Germinal center (tissue), 1 donor: ENCODE data around the gene SCLY.

Experiments used
- DNase-seq: peaks from one replicate; pipeline ENCODE4 v3.0.0; 2012; ENCODE audit warnings: mixed read lengths, low spot score

SCLY gene

DNA sequence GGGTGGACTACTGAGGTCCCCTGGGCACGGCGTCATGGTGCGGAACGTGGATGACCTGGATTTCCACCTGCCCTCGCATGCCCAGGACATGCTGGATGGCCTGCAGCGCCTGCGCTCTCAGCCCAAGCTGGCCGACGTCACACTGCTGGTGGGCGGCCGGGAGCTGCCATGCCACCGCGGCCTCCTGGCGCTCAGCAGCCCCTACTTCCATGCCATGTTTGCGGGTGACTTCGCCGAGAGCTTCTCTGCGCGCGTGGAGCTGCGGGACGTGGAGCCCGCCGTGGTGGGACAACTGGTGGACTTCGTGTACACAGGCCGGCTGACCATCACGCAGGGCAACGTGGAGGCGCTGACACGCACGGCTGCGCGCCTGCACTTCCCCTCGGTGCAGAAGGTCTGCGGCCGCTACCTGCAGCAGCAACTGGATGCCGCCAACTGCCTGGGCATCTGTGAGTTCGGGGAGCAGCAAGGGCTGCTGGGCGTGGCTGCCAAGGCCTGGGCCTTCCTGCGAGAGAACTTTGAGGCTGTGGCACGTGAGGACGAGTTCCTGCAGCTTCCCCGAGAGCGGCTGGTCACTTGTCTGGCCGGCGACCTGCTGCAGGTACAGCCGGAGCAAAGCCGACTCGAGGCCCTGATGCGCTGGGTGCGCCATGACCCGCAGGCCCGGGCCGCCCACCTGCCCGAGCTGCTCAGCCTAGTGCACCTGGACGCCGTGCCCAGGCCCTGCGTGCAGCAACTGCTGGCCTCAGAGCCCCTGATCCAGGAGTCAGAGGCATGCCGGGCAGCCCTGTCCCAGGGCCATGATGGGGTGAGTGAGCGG, 80.1 kb downstream of the SCLY start:
- no peak for DNase-seq

DNA sequence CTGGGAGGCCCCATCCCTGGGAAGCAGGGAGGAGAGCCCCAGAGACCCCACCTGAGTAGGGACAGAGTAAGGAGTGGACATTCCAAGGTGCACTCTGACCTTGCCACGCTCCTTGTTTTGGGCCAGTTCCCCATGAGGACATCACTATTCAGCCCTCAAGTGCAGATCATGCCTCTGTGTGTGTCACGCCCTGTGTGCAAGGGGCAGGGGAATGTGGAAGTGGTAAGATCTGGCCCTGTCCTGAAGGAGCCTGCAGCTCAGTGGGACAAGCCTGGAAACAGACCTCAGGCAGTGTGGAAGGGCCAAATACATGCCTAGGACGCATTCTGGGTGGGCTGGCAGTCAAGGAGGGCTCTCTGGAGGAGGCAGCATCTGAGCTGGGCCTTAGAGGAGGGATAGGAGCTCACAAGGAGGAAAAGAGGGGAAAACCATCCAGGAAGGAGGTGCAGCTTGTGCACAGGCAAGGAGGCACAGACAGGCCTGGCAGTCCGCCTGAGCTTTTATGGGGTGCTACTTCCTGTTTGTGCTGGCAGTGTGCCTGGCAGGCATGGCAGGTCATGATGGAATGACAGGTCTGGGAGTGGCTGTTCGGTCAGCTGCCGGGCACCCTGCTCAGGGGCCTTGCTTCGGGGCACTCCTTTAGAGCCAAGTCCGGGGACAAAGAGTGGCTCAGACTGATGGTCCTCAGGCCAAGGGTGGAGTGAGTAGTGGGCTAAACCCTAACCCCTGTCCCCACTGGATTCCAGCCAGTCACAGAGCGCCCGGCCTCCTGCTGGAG, 80.9 kb downstream of the SCLY start:
- DNase-seq = no peak

DNA sequence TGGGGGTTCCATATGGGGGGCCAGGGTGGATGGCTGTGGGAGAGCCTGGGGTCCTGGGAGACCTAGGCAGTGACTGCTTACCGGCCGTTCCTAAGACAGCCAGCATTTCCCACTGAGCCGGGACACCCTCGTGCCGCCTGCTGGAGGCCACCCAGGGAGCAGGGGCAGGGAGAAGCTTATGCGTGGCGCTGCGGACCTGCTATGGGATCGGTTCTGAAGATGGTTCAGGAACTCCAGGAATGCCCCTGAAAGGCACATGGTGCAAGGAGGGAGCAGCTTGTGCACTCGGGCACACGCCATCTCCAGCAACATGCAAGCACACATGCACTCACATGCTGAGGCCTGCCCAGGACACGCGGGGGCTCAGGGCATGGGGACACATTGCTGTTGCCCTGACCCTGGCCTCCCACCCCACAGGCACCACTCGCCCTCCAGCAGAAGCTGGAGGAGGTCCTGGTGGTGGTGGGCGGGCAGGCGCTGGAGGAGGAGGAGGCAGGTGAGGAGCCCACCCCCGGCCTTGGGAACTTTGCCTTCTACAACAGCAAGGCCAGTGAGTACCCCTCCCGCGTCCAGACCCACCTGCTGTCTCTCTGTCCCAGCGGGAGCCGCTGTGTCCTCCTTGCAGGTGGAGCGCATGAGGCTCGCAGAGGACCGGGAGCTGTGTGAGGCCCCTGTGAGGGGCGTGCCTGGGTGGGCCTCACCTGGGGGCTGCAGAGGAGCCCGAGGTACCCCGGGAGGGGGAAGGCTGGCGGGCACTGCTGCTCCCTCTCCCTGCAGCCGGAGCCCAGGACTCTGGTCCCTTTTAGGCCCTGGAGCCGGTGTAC, 81.8 kb downstream of the SCLY start:
- DNase-seq = no peak

DNA sequence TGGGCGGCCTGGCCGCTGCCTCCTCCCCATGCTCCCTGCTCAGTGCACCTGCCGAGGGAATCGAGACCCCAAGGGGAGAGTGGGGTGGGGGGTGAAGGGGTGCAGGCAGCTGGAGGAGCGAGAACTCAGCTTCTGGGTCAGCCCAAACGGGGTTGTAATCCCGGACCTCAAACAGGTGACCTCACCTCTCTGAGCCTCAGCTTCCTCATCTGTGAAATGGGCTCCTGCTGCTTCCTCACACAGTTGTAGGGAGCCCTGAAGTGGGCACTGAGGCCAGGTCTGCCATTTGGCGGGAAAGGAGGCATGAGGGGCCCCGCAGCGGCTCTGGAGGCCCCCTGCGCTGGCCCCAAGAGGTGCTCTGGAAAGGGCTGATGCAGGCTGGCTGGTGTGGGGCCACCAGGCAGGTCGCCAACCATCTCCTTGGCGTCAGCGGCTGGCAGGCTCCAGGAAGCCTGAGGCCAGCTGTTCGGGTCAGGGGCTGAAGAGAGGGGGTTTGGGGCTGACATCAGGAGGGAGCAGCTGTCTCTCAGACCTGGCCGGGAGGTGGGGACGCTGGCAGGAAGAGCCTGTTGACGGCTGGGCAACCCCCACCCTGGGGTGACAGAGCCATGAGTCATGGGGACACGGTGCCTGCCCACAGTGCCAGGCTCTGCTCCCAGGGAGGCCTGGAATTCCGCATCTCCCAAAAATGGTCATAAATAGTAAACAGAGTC, 82.6 kb downstream of the SCLY start:
- DNase-seq = no peak

DNA sequence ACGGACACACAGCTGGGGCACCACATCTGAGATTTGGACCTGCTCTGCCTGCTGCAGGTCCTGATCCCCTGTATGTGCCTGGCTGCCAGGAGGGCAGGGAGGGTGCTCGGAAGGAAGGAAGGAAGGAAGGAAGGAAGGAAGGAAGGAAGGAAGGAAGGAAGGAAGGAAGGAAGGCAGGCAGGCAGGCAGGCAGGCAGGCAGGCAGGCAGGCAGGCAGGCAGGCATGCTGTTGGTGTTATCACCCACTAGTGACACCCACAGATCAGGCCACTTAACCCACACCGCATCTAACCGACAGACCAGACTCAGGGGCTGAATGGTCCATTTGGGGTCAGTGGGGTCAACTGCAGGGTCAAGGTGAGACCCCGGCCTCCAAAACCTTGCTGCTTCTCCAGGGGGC, 83.5 kb downstream of the SCLY start:
- no peak for DNase-seq

DNA sequence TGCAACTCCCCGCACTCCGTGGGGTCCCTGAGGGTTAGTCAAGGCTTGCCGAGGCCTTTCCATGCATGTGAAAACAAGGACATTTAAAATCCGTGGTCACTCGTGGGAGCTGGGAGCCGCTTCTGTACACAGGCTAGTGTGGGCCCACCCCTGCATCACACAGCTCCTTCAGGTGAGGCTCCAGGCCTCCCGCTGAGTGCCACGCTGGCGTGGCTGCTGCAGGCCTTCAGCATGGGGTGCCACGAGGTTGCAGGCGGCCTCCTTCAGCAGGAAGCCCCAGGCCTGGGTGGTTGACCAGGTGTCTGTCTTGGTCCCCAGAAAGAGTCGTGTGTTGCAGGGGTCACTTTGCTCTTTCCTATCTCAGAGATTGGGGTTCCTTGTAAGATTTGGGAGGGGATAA, 84.2 kb downstream of the SCLY start:
- DNase-seq = no peak

DNA sequence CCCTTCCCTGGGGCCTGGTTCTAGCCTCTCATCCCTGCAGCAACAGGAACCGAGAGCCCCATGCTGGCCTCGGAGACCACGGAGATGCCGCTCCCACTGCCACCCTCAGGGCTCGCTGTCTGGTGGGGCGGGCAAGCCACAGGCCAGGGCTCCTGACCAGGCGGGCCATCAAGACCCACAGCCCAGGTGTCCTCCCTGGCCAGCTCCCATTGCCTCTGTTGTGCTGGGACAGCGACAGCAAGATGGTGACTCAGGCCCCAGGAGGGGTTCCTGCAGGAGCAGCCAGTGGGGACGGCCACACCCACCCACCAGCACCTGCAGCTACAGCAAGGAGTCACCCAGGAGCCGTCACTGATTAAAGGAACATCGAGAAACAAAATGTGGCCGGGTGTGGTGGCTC, 85.0 kb downstream of the SCLY start:
- no peak for DNase-seq

DNA sequence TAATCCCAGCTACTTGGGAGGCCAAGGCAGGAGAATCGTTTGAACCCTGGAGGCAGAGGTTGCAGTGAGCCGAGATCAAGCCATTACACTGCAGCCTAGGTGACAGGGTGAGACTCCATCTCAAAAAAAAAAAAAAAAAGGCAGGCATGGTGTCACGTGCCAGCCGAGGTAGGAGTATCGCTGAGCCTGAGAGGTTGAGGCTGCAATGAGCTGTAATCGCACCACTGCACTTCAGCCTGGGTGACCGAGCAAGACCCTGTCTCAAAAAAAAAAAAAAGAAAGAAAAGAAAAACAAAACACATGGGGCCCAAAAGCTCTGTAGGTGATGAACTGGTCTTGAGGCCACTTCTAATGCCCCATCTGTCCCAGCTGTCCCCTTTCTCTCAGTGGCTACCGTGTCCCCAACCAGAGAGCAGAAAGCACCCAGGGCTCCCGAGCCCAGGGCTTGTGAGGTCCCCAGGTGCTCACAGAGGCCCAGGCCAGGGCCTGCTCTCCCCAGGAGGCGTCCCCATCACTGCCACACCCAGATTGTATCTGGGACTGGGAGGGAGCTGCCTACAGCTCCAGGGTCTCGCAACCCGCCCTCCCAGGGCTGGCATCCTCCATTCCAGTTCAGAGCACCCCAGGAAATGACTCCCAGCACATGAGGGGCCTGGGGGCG, 86.2 kb downstream of the SCLY start:
- DNase-seq = no peak

DNA sequence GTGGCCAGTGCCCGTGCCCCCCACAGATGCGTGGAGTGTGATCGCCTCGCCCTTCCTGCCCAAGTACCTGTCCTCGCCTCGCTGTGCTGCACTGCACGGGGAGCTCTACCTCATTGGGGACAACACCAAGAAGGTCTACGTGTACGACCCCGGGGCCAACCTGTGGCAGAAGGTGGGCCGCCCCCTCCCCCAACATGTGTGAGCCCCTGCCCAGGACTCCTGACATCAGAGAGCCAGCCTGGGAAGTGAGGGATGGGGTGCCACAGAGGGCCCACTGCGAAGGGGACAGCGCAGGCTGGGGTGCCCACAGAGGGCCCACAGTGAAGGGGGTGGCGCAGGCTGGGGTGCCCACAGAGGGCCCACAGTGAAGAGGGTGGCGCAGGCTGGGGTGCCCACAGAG, 88.2 kb downstream of the SCLY start:
- DNase-seq = no peak
